Astrocyte (in vitro differentiated cells and primary cell): ENCODE measurements around the gene GNB1L. TPM values are rescaled to one million over a fixed set of nuclear protein-coding genes. Genes with fewer than 3 reads are reported as not detected.

Experiments used
- DNase-seq: peaks from one replicate; pipeline ENCODE4 v3.0.0-alpha.2; 2010; ENCODE audit warnings: low read depth
- FAIRE-seq: peaks from 2 replicates; lab custom pipeline; 2011; peaks lifted over from hg19 to GRCh38; lab: Jason Lieb, UNC
- H2AFZ ChIP-seq: 2 replicates; pipeline ENCODE4 v1.6.0; 2012; ENCODE audit warnings: low read depth, low read length, inconsistent platforms
- H3K27ac ChIP-seq: 2 replicates; pipeline ENCODE4 v1.5.1; 2011; ENCODE audit warnings: low read depth, low read length, inconsistent platforms
- H3K27me3 ChIP-seq: 2 replicates; pipeline ENCODE4 v1.6.0; 2011; ENCODE audit warnings: low read length, inconsistent platforms; ENCODE audit not compliant: insufficient read depth
- H3K36me3 ChIP-seq: 2 replicates; pipeline ENCODE4 v1.5.1; 2011; ENCODE audit warnings: low read length, inconsistent platforms; ENCODE audit not compliant: insufficient read depth
- H3K4me1 ChIP-seq: 2 replicates; pipeline ENCODE4 v1.5.1; 2011; ENCODE audit warnings: low read length, inconsistent platforms; ENCODE audit not compliant: insufficient read depth
- H3K4me2 ChIP-seq: 2 replicates; pipeline ENCODE4 v1.6.0; 2012; ENCODE audit warnings: low read length, inconsistent platforms
- H3K4me3 ChIP-seq: 2 replicates; pipeline ENCODE4 v1.5.1; 2011; ENCODE audit warnings: low read depth, mild to moderate bottlenecking, low read length, inconsistent platforms; ENCODE audit not compliant: insufficient read depth
- H3K79me2 ChIP-seq: 2 replicates; pipeline ENCODE4 v1.6.0; 2012; ENCODE audit warnings: mild to moderate bottlenecking, low read length, inconsistent platforms; ENCODE audit not compliant: insufficient read depth
- H3K9ac ChIP-seq: 2 replicates; pipeline ENCODE4 v1.6.0; 2012; ENCODE audit warnings: mild to moderate bottlenecking, low read length, inconsistent platforms
- H3K9me3 ChIP-seq: 2 replicates; pipeline ENCODE4 v1.5.1; 2012; ENCODE audit warnings: low read depth, mild to moderate bottlenecking, low read length, inconsistent platforms; ENCODE audit not compliant: insufficient read depth
- H4K20me1 ChIP-seq: 2 replicates; pipeline ENCODE4 v1.6.0; 2012; ENCODE audit warnings: low read length, inconsistent platforms; ENCODE audit not compliant: insufficient read depth
- H3K27ac Mint-ChIP-seq: one replicate; pipeline ENCODE4 v1.8.0; 2021; ENCODE audit warnings: mild to moderate bottlenecking, mixed read lengths; ENCODE audit not compliant: unreplicated experiment
- H3K27me3 Mint-ChIP-seq: one replicate; pipeline ENCODE4 v1.8.0; 2021; ENCODE audit warnings: low read depth, mixed read lengths; ENCODE audit not compliant: unreplicated experiment
- H3K36me3 Mint-ChIP-seq: one replicate; pipeline ENCODE4 v1.8.0; 2021; ENCODE audit warnings: low read depth, mixed read lengths; ENCODE audit not compliant: unreplicated experiment
- H3K4me1 Mint-ChIP-seq: one replicate; pipeline ENCODE4 v1.8.0; 2021; ENCODE audit warnings: low read depth, mixed read lengths; ENCODE audit not compliant: unreplicated experiment
- H3K4me3 Mint-ChIP-seq: one replicate; pipeline ENCODE4 v1.8.0; 2021; ENCODE audit warnings: mild to moderate bottlenecking, moderate library complexity, mixed read lengths; ENCODE audit not compliant: unreplicated experiment
- H3K9me3 Mint-ChIP-seq: one replicate; pipeline ENCODE4 v1.8.0; 2021; ENCODE audit warnings: mild to moderate bottlenecking, mixed read lengths; ENCODE audit not compliant: unreplicated experiment
- CTCF ChIP-seq: IDR thresholded peaks from 2 replicates; pipeline ENCODE4 v1.5.1; 2011; ENCODE audit warnings: low read depth, mild to moderate bottlenecking, inconsistent platforms, low read length, moderate library complexity; ENCODE audit not compliant: insufficient read depth
- EZH2 ChIP-seq: IDR thresholded peaks from 2 replicates; pipeline ENCODE4 v1.6.1; 2012; ENCODE audit warnings: mild to moderate bottlenecking, low read length, inconsistent platforms; ENCODE audit not compliant: insufficient read depth
- total RNA-seq: library from RNA; stranded (reverse); gene quantifications from 2 replicates; pipeline ENCODE4 v1.2.1, GENCODE V29; 2021

Gene GNB1L
- total RNA-seq, 1 donor from 2014 or later, result 14.3 TPM

- Histone ChIP-seq H3K27me3 (no peaks in the 10 kb centered on the region), H3K9ac (no peak overlapping the region), H2AFZ (no peak overlapping the region), H3K4me2 (no peak overlapping the region), H3K27ac (no peak overlapping the region), H3K4me1 (peaks cover 28% of the 10 kb centered on the region), H3K79me2 (no peaks in the 10 kb centered on the region), H4K20me1 (no peaks in the 10 kb centered on the region), H3K9me3 (no peaks in the 10 kb centered on the region), H3K4me3 (no peak overlapping the region), H3K36me3 (no peaks in the 10 kb centered on the region)
- H3K36me3 Mint-ChIP-seq, result no peaks in the 10 kb centered on the region
- no peak overlapping the region for H3K4me3 Mint-ChIP-seq
- H3K27me3 Mint-ChIP-seq, result no peaks in the 10 kb centered on the region
- H3K27ac Mint-ChIP-seq, result no peak overlapping the region
- no peak for FAIRE-seq
- H3K4me1 Mint-ChIP-seq, result no peaks in the 10 kb centered on the region
- no peak for DNase-seq
- TF ChIP-seq CTCF (no peak), EZH2 (no peak)
- no peaks in the 10 kb centered on the region for H3K9me3 Mint-ChIP-seq
Observed at GRCh38 chr22:19871845-19872778, 17.4 kb upstream of the GNB1L start.

- no peak overlapping the region for H3K27ac ChIP-seq
- no peaks in the 10 kb centered on the region for H3K27me3 Mint-ChIP-seq
- no peak for FAIRE-seq
Observed at GRCh38 chr22:19871023-19871844, 16.6 kb upstream of the GNB1L start.

More at GRCh38 chr22:19871023-19871844, 16.6 kb upstream of the GNB1L start:
- no peaks in the 10 kb centered on the region for H3K36me3 ChIP-seq
- H3K4me3 Mint-ChIP-seq, result no peak overlapping the region
- no peak overlapping the region for H3K4me3 ChIP-seq
- no peaks in the 10 kb centered on the region for H3K27me3 ChIP-seq
- H3K27ac Mint-ChIP-seq, result no peak overlapping the region
- no peaks in the 10 kb centered on the region for H3K36me3 Mint-ChIP-seq
- H3K9ac ChIP-seq, result no peak overlapping the region
- no peaks in the 10 kb centered on the region for H3K4me1 Mint-ChIP-seq
- no peaks in the 10 kb centered on the region for H4K20me1 ChIP-seq
- H3K4me1 ChIP-seq, result peaks cover 20% of the 10 kb centered on the region
- no peak for DNase-seq
- TF ChIP-seq CTCF, result no peak
- no peak for TF ChIP-seq EZH2
- no peaks in the 10 kb centered on the region for H3K9me3 Mint-ChIP-seq
- no peaks in the 10 kb centered on the region for H3K79me2 ChIP-seq
- no peaks in the 10 kb centered on the region for H3K9me3 ChIP-seq
- H3K4me2 ChIP-seq, result no peak overlapping the region
- no peak overlapping the region for H2AFZ ChIP-seq
